DMS 273 (cell line): ENCODE data around the gene CAMTA1.
A peak's percentile ranks its signal among the peaks of the same experiment; 100 is the strongest.

ENCODE experiments used
- DNase-seq: peaks from one replicate; lab custom pipeline; 2025; ENCODE audit not compliant: unreplicated experiment; lab: John Stamatoyannopoulos, UW

CAMTA1 gene

DNA sequence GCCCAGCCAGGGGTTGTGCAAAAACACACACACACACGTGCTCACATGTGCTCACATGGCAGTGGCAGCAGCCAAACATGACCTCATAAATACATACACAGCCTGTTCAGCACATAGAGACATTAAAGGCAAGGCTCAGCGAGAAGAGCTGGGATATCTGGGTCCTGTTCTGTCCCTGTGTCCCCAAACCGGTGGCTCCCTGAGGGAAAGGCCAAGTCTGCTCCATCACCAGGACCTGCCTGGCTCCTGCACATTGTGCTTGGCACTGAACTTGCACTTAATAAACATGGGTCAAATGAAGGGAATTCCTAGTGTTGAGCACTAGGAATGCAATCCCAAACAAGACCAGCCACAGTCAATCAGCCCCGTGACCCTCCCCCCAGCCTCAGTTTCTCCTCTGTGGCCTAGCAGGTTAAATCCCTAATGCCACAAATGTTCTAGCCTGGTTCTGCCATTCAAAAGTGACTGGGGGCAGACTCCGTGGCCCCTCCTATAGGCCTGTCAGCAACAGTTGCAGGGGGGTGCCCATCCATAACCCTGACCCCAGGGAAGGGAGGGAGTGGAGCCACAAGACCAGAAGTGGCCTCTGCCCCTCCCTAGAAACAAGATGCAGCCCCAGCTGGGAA lies 825.0 kb downstream of the CAMTA1 start:
- DNase-seq, result no peak

DNA sequence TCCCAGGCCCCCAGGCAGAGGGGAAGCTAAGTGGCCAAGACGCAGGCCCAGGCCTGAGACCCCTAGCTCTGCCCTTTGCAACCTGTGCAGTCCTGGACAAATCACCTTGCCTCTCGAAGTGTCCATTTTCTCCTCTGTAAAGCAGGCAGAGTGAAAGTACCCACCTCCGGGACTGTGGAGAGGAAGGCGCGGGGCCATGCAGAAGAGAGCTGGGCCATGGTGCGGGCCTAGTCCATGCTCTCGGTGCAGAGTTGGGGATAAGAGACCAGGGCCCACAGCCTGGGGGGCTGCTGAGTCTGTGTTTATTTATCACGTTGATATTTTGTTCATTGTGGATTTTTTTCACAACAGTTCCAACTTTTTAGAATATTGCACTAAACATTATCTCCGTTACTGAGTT lies 825.7 kb downstream of the CAMTA1 start:
- DNase-seq, result no peak

DNA sequence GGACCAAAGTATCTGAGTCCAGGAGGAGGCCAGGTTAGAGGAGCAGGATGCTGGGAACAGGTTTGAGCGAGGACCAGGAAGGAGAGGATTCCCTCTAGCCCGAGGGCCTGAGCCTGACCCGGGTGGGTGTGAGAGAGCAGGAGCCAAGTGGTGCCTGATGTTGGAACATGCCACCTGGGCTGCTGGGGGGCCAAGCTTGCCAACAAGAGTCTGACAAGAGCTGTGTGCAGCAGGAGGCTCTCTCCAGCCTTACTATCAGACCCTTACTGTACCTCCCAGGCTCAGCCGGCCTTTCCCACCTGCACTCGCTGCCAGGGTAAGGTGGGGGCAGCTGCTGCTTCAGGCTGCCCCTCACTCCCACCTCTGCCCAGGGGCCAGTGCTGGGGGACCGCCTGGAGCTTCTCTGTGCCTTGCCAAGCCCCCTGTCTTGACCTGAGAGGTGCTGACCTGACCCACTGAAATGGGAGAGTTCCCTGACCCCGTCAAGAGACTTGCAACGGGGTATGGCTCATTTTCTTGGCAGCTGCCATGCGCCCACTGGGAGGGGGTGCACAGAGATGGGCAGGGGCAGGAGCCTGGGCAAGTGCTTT lies 826.3 kb downstream of the CAMTA1 start:
- no peak for DNase-seq

DNA sequence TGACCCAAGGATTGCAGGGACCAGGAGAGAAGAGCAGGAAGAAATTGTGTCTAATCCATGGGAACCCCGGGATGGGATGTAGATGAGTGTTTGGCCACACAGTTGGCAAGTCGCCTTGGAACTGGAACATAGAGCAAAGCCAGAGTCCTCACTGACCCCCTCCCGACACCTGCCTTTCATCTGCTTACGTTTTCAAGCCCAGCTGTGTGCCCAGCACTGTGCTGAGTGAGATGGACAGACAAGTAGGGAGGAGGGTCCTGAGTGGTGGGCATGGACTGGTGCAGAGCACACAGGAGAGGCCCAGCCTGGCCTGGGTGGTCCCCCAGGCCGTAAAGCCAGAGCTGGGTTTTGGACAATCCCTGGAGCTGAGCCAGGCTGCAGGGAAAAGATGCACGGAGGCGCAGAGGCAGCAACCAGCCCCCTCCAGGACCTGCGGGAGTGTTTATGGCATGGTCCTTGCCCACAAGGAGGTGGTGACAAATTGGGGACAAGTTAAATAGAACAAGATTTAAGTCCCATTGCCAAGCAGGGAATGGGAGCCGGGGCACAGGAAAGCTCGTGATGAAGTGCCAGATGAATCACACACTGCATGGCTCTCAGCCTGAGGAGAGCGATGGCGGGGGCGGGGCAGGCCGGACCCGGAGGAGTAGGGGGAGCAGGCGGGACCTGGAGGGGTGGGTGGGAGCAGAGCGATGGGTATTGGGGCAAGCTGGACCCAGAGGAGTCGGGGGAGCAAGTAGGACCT lies 828.0 kb downstream of the CAMTA1 start:
- DNase-seq, result no peak

DNA sequence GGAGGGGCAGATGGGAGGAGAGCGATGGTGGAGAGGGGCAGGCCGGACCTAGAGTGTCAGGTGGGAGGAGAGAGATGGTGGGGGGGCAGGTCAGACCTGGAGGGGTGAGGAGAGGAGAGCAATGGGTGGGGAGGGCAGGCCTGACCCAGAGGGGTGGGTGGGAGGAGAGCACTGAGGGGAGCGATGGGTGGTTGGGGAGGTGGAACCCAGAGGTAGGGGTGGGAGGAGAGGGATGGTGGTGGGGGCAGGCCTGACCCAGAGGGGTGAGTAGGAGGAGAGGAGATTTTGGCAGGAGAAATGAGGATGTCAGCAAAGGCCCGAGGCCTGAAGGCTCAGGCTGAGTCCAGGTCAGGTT lies 828.6 kb downstream of the CAMTA1 start:
- no peak for DNase-seq

DNA sequence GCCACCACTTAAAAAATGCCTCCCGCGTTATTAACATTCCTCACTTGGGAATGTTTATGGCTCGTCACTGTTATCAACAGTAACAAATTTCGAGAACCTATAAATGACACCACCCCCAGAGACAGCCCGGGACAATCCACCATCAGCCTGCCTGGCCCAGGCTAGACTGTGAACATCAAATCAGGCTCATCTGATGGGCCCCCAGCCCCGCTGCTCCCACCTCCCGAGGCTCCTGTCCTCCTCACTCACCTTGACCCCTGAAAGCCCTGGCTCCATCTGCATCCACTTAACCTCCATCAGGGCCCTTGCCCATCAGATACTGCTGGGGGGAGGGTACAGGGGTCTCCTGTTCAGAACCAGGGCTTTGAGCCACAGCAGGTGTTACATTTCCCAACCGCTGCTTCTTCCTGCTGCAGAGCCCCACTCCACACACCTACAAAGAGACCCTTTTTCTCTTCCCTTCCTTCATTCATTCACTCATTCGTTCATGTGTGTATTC lies 829.4 kb downstream of the CAMTA1 start:
- no peak for DNase-seq

DNA sequence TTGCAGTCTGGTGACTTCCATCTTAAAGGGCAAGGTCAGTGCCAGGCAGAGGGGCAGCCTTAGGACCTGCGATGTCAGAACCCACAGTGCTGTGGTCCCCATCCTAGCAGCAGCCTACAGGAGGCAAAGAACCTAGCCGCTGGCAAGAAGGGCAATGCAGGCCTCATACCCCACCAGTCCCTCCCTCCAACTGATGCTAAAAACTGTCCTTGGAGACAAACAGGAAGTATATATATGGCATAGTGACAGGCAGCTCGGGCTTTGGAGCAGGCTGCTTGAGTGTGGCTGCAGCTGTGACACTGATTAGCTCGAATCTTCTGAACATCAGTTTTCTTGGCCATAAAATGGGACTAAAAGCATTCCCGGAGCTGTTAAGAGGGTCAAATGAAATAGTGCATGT lies 829.9 kb downstream of the CAMTA1 start:
- DNase-seq, result no peak

DNA sequence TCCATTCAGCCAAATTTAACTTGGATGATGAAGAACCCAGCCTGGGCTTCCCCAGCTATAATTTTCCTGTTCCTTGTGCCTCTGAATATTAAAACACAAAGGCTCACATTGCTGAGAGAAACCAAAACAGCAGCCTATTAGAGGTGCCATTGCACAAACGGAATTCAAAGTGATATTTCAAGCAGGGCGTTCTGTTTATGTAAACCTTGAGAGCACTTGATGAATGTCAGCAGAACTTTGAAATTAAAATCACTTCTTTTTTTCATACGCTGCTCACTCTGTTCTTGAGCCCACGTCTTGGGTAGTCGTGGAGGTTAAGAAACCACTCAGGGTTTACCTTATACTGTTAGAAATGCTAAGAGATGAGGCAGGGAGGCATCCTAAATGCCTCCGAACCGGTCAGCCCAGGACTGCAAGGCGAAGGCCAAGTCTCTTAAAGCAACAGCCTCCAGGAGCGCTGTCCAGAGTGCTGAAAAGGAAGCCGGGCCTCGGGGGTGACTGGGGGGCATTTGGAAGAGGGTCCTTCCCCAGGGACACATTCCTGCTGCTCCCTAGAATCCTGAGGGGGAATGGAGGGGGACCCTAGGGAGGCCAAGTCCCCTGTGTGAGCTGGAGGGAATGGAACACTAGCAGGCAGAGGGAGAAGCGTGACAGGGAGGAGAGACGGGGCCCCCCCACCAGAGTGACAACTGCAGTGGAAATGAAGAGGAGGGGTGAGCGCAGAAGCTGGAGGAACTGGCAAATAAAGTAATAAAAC lies 831.0 kb downstream of the CAMTA1 start:
- DNase-seq, result peak; percentile 42

DNA sequence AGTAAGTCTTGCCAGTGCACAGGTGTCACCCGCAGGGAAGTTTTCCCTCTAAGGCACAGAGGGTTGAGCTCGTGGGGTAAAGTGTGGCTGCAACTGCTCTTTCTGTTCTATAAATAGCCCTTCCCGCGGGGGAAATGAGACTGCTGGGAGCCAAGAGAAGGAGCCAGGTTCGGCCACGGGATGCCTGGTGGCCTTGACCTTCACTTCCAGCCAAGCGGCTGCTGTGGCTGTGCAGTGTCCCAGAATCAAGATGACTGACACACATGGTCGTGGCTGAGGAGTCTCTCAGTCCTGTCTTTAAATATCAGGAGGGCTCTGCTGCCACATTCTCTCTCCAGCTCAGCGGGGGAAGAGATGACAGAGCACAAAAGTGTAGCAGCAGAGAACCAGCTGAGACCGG lies 831.7 kb downstream of the CAMTA1 start:
- no peak for DNase-seq

DNA sequence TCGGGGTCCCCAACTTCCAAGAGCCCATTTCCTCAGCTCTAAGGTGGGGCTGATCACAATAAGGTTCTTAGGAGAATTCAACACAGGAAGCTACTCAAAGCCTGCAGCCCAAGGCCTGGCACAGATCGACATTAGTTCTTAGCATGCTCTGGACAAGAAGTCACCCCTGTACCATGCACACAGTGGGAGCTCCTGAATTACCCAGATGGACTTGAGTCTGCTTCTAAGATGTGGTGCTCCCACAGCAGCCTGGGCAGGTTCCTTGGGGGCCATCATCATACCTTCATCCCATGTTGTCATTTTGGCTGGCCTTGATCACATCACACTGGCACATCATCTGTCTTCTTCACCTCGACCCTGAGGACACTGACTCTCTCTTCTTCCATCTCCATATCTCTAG lies 832.6 kb downstream of the CAMTA1 start:
- DNase-seq, result no peak

DNA sequence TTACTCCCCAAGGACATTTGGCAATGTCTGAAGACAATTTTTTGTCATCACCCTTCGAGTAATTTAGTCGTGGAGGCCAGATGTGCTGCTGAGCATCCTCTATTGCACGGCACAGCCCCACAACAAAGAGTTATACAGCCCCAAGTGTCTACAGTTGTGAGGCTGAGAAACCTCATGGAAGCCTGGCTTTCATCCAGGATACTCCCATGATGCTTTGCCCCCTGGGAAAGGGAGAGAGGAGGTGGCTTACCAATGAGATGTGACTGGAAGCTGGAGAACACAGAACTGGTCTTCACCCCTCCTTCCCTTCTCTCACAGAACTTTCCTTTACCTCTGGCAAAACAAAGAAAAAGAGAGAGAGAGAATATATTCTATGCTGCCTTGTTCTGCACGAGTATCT lies 834.9 kb downstream of the CAMTA1 start:
- DNase-seq, result no peak

DNA sequence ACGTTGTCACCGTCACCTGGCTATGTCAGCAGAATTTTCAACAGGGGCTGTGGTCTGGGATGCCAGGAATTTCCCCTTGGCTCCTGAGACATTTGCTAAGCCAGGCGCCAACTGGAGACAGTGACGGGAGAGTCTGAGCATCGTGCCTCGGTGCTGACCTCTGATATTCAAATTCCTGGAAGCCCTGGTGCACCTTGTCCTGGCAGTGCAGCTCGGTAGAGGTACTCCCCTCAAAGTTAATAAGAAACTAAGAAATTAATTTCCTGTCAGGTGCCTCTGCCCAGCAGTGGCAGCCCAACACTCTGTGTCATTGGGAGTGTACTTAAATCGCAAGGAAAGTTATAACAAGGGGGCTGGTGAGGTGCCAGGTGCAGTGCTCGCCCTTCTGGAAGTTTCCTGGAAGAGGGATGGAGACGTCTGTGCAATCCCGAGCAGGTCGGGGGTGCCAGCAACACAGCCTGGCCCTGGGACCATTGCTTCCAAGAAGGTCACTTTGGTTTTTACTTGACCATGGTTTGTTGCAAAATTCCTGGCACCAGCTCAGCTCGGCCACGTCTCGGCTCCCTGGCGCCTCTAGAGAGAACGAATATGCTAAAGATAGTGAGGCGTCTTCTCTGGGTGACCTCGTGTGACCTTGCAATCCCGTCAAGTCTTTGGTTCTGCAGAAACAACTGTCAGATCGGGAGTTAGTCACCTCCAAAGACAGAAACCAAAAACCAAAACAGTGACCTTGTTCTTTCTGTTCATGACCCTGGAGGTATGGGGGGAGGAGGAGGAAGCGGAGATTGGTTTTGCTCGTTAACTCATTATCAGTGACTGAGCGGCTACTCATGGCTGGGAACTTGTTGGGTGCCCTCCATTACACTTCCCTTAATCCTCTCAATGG lies 836.3 kb downstream of the CAMTA1 start:
- DNase-seq, result no peak

DNA sequence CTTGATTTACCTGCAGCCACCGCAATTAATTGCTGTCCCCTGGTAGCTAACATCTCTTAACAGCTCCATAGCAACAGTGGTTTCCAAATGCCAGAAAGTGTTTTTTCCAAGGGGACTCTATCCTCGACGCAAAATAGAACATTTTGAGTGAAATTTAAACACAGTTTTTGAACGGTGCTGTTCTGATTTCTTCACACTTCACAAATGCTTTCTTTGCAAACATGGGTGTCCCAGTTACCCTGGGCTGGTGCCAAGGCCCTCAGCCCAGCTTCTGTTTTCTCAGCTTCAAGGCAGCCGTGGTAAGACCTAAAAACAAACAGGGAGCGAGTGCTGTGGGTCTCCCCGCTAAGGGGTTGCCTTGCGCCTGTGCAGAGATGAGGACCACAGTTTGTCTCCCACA lies 838.6 kb downstream of the CAMTA1 start:
- no peak for DNase-seq

DNA sequence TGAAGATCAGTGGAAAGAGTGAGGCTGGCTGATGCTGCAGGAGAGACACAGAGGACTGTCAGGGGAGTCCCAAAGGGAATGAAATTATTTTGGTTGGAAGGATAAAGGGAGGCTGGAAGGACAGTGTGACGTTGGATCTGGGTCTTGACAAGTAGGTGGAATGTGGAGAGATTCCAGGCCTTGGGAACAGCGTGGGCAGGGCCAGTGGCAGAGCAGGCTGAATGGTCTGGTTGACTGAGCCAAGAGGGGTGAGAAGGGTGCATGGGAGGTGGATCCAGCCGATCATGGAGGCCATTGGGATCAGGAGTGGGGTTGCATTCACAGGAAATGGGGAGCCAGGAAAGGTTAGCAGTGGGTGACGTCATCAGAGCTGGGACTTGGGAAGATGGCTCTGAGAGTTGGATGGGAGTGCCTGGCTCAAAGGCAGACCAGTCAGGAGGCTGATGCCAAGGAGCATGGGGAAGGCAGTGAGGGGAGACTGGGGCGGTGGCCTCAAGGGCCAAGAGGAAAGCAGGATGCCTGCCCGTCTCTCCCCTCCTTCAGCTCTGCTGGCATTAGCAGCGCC lies 839.6 kb downstream of the CAMTA1 start:
- no peak for DNase-seq

DNA sequence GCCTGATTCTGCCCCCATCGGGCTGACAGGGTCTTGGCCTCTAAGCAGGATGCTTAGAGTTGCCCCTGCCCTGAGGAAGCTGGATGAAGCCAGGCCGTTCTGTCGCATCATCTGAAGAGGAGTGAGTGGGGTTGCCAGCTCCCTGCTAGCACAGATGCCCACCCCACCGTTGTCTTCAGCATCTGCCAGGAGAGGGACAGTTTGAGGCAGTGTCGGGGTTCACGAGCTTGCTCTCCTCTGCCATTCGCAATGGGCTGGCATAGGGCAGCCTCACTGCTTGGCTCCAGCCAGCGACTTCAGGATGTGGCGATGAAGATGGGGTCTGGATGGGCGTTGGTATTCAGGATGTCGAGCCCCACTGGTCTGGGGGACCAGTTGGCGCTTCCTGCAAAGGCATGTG lies 840.1 kb downstream of the CAMTA1 start:
- no peak for DNase-seq

DNA sequence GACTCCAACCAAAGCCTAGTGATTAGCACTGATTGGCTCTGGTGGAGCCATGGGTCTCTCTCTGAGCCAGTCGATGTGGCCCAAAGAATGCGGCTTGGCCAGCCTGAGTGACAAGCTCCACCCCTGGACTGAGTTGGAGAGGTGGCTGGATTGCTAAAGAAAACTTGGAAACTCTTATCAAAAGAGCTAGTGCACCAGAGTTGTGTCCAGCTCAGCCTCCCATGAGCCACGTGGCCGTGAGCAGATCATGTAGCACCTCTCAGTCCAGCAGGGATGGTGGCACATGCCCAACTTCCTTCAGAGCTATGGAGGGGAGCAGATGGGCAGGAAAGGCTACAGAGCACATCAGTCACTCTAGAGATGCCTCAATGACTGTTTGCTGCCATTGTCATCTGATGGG lies 843.0 kb downstream of the CAMTA1 start:
- no peak for DNase-seq

DNA sequence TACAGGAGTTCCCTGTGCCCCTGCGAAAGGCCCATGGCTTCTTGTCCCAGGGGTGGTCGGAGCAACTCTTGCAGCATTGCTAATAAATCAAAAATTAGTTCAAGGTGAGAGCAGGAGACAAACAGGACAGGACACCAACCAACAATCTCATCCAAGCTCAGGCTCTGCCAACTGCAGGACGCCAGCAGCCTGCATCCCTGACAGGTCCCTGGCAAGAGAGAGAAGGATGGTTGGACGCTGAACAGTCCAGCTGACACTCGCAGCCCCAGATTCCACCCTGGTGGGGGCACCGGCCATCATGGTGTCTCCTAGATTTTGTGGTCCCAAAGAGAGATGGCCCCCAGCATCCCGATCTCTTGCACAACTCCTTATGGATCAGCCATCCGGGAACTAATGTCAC lies 843.8 kb downstream of the CAMTA1 start:
- no peak for DNase-seq

DNA sequence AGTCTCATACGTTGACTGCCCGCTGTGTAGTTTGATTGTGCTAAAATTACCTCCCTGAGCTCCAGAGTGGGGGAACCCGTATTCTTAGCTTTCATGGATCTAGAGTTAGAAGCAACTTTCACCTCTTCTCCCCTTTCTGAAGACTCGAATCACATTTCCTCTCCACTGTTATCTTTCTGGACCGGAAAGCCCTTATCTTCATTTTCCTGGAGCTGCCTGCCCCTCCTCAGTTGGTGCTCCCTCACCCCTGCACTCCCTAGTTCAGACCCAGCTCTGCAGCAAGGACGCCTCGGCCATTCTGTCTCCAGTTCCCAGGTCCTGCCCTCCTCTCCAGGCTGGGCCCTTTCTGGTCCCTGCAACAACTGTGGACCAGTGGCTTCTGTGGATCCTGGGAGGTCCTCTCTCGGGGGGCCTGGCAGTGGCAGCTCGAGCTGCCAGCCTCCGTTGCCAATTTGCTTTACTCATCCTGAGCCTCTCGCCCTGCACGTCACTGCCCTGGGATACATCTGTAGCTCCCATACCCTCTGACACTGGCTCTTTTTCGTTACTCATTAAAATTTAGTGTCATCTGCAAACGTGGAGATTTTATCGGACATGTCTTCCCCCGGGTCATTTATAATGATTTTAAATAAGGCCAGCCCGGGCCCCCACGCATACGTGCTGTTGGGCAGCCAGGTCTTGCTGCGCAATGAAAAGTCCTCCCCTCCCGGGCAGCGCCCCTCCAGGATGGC lies 844.4 kb downstream of the CAMTA1 start:
- DNase-seq, result no peak

DNA sequence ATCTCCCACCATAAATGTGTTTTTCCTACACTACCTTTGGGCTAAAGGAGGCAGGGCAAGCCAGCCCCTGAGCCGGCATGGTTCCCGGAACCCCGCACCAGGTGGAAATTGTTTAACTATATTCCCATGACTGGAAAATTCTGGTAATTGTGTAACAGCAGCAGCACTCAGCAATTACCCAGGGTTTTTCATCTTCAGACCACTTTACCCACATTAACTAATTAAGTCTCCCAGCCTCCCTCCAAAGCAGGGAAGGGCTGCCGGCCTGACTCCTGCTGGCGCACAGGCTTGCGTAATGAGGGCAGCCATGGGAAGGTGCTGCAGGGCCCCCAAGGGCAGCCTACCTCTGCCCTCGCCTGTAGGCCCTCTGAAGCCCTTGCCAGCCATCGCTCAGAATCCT lies 845.1 kb downstream of the CAMTA1 start:
- DNase-seq, result no peak

DNA sequence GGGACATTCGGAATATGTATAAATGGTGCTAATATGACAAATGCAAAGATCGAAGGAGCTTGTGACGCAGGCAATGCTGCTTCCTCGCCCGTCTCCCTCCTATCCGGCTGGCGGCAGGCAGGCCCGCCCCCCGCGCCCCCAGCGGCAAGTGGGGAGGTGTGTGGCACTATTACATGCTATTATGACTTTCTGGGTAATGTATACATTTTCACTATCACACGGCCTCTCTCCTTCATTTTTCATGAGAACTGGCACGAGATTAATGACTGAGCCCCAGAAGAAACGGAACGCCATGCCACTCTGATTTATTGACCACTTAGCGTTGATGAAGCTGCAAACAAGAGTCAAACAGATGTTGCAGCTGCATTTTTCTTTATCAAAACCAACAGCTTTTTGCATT lies 846.9 kb downstream of the CAMTA1 start:
- no peak for DNase-seq
